Activated B cell treated with CpG ODN at 0.5 μM for 24 hours (primary cell): Measurements from ENCODE around the gene ADRA2C. TPM values are rescaled to one million over a fixed set of nuclear protein-coding genes. Genes with fewer than 3 reads are reported as not detected.

Experiments used
- ATAC-seq: fragments of 200-7000 bp; cut with Tn5 transposase; one replicate; pipeline ENCODE4 v1.10.0; 2021; ENCODE audit warnings: low read depth, mild to moderate bottlenecking, moderate library complexity
- CTCF ChIA-PET: fragments of 350-600 bp; sonication (Branson Sonifier 250); formaldehyde crosslinking; loops from one replicate; lab custom pipeline; 2021; ENCODE audit warnings: antibody characterized with exemption; lab: Charles Lee
- POLR2A ChIA-PET: fragments of 350-600 bp; sonication (Branson Sonifier 250); formaldehyde crosslinking; loops from one replicate; lab custom pipeline; 2021; ENCODE audit warnings: antibody characterized with exemption; lab: Charles Lee
- DNase-seq: peaks from one replicate; pipeline ENCODE4 v3.0.0; 2022
- H3K27ac Mint-ChIP-seq: one replicate; pipeline ENCODE4 v1.8.0; 2020; ENCODE audit warnings: mixed read lengths
- H3K27me3 Mint-ChIP-seq: one replicate; pipeline ENCODE4 v1.8.0; 2021; ENCODE audit warnings: mixed read lengths
- H3K36me3 Mint-ChIP-seq: one replicate; pipeline ENCODE4 v1.8.0; 2021; ENCODE audit warnings: low read depth, mixed read lengths
- H3K4me1 Mint-ChIP-seq: one replicate; pipeline ENCODE4 v1.8.0; 2021; ENCODE audit warnings: mixed read lengths
- H3K4me3 Mint-ChIP-seq: one replicate; pipeline ENCODE4 v1.8.0; 2020; ENCODE audit warnings: mild to moderate bottlenecking, mixed read lengths
- H3K9me3 Mint-ChIP-seq: one replicate; pipeline ENCODE4 v1.8.0; 2020; ENCODE audit warnings: mixed read lengths
- CTCF ChIP-seq: fragments of 200-600 bp; IDR thresholded peaks from one replicate; pipeline ENCODE4 v1.8.0; 2022; ENCODE audit warnings: antibody characterized with exemption, mild to moderate bottlenecking
- intact Hi-C: fragments of 100-400 bp; cut with micrococcal nuclease; formaldehyde crosslinking; loops from one replicate; pipeline ENCODE4 v1.15.1; 2024
- total RNA-seq: library from RNA; stranded (reverse); gene quantifications from 2 replicates; pipeline ENCODE4 v1.2.3, GENCODE V29; 2022

ADRA2C gene
- total RNA-seq, 1 donor from 2014 or later, result not detected

- DNase-seq (no peak), ATAC-seq (no peak)
- TF ChIP-seq CTCF, result no peak
- H3K4me3 Mint-ChIP-seq, result no peak overlapping the region
- intact Hi-C loops, result no loop called here
- H3K9me3 Mint-ChIP-seq, result no peaks in the 10 kb centered on the region
- no peak overlapping the region for H3K27ac Mint-ChIP-seq
- H3K4me1 Mint-ChIP-seq, result no peaks in the 10 kb centered on the region
- POLR2A ChIA-PET, result no interaction called here
- peaks cover 14% of the 10 kb centered on the region for H3K27me3 Mint-ChIP-seq
- H3K36me3 Mint-ChIP-seq, result no peaks in the 10 kb centered on the region
- CTCF ChIA-PET, result no interaction called here
Observed at GRCh38 chr4:3803475-3803847, 37.3 kb downstream of the ADRA2C start.

- Mint-ChIP-seq H3K4me3 (no peak overlapping the region), H3K9me3 (no peaks in the 10 kb centered on the region), H3K36me3 (no peaks in the 10 kb centered on the region), H3K4me1 (no peaks in the 10 kb centered on the region), H3K27ac (no peak overlapping the region), H3K27me3 (peaks cover 16% of the 10 kb centered on the region)
- ChIA-PET CTCF (no interaction called here), POLR2A (no interaction called here)
- intact Hi-C loops, result no loop called here
- no peak for DNase-seq
- ATAC-seq, result no peak
- TF ChIP-seq CTCF, result no peak
Observed at GRCh38 chr4:3803946-3804345, 37.8 kb downstream of the ADRA2C start.

- ATAC-seq (no peak), DNase-seq (no peak)
- H3K36me3 Mint-ChIP-seq, result no peaks in the 10 kb centered on the region
- H3K27me3 Mint-ChIP-seq, result peaks cover 16% of the 10 kb centered on the region
- H3K4me3 Mint-ChIP-seq, result no peak overlapping the region
- H3K9me3 Mint-ChIP-seq, result no peaks in the 10 kb centered on the region
- ChIA-PET POLR2A (no interaction called here), CTCF (no interaction called here)
- H3K4me1 Mint-ChIP-seq, result no peaks in the 10 kb centered on the region
- H3K27ac Mint-ChIP-seq, result no peak overlapping the region
- intact Hi-C loops, result no loop called here
- TF ChIP-seq CTCF, result no peak
Observed at GRCh38 chr4:3805026-3805425, 38.8 kb downstream of the ADRA2C start.

GRCh38 chr4:3805731-3806130 is 39.5 kb downstream of the ADRA2C start:
- H3K4me3 Mint-ChIP-seq, result no peak overlapping the region
- ChIA-PET POLR2A (no interaction called here), CTCF (no interaction called here)
- H3K36me3 Mint-ChIP-seq, result no peaks in the 10 kb centered on the region
- H3K4me1 Mint-ChIP-seq, result no peaks in the 10 kb centered on the region
- TF ChIP-seq CTCF, result no peak
- H3K27ac Mint-ChIP-seq, result no peak overlapping the region
- intact Hi-C loops, result no loop called here
- H3K9me3 Mint-ChIP-seq, result no peaks in the 10 kb centered on the region
- no peak for ATAC-seq
- no peak for DNase-seq
- H3K27me3 Mint-ChIP-seq, result peaks cover 16% of the 10 kb centered on the region

GRCh38 chr4:3807311-3807710 is 41.1 kb downstream of the ADRA2C start:
- no peak for TF ChIP-seq CTCF
- H3K4me1 Mint-ChIP-seq, result no peaks in the 10 kb centered on the region
- intact Hi-C loops, result no loop called here
- no peak overlapping the region for H3K4me3 Mint-ChIP-seq
- H3K27me3 Mint-ChIP-seq, result peaks cover 16% of the 10 kb centered on the region
- POLR2A ChIA-PET, result no interaction called here
- CTCF ChIA-PET, result no interaction called here
- no peak overlapping the region for H3K27ac Mint-ChIP-seq
- H3K36me3 Mint-ChIP-seq, result no peaks in the 10 kb centered on the region
- no peaks in the 10 kb centered on the region for H3K9me3 Mint-ChIP-seq
- no peak for ATAC-seq
- no peak for DNase-seq
